Left renal cortex interstitium (tissue), 4 donors: ENCODE results near the gene TEX22. TPM values are rescaled to one million over a fixed set of nuclear protein-coding genes. Genes with fewer than 3 reads are reported as not detected.
A peak's percentile ranks its signal among the peaks of the same experiment; 100 is the strongest.

Experiments used
- DNase-seq, 4 donors: peaks; one replicate each; pipeline ENCODE4 v3.0.0-alpha.2; 2013; ENCODE audit warnings: low read depth in 4 of 4, low spot score in 2 of 4, missing footprints in 1 of 4
- polyA plus RNA-seq, 4 donors: library from polyadenylated mRNA; unstranded; fragments of 120-200 nt; gene quantifications; one replicate each; pipeline ENCODE4 v1.2.1, GENCODE V29; 2013; ENCODE audit not compliant: insufficient read length in 4 of 4

Gene TEX22
- polyA plus RNA-seq, 4 donors: 1.0 to 4.4 (median 2.4) TPM

DNA sequence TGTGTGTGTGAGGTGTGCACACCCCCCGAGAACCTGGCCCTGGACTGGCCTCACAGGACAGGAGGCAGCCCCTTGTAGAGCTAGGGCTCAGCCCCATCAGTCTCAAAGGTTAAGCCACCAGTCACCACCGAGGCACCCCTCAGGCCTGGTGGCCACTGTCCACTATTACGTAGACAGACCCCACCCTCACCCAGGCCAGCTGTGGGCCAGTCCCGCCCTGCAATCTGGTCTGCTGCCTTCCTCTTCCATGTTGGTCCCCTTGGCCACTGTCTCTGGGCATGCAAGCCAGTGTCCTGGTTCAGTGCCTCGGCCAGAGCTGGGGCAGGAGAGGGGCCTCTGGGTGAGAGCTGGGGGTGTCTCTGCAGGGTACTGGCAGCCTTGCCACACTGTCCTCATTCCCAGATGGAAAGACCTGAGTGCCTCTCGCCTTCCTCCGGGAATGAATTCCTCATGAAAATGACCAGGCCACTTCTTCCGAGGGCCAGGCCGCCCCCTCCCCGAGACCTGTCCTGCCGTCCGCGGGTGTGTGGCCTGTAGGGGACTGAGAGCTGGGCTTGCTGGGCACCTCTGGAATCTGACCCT lies 897 bp upstream of the TEX22 start:
- DNase-seq: no peak

DNA sequence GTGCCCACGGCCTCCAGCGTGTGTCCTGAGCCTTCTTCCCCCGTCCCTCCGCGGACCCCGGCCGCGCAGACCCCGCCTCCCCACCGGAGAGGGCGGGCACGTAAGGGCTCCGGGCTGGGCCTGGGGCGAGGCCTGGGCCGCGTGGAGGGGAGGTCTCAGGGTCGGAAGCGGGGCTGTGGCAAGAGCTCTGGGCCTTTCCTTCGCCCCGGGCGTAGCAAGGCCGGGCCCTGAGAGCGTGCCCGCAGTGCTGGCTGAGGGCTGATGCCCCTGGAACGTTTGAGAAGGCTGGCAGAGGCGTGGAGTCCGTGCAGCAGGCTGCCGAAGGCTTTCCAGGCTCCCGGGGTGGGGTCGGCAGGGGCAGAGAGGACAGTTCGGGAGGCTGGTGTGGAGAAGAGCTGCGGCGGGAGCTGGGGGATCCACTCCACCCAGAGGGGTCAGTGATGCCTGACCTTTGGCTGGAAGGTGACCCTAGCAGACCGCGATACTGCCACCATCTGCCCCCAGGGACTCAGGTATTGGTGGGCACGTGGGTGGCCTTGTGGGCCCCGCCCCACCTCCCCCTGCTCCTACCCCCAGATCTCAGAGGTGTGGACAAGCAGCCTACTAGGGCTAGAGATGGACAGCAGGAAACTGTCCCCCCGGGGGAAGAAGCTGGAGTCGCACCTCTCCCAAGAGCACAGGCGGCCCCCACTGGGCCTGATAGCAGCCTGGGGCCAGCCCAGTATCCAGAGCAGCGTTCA lies 558 bp downstream of the TEX22 start:
- DNase-seq: no peak

DNA sequence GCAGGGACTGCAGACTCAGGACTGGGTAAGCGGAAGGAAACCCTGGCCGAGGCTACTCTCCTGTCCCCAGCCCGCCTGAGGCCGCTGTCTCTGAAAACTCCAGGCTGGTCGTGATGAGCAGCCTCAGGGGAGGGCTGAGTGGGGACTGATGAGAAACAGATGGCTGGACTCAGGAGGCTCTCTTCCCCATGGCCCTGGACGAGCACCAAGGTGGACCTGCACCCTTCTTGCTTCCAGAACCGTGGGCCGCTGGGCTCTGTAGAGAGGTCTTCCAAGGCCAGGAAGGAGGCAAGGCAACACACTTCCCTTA lies 1.1 kb downstream of the TEX22 start:
- DNase-seq: no peak

DNA sequence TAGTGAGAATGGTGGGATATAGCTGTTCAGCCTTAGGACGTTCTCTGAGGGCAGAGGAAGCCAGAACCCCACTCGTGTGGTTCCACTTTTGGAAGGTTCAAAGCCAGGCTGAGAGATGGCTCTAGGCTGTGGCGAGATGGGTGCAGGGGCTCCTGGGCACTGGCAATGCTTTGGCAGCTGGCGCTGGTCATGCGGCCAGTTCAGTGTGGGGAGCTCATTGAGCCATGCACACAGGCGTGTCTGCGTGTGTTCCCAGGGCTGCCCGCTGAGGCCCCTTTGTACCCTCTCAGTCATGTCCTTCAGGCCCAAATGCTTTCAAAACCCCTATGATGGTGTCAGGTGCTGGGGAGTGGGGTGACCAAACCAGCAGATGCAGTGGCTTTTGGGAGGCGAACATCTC lies 1.7 kb downstream of the TEX22 start:
- no peak for DNase-seq

DNA sequence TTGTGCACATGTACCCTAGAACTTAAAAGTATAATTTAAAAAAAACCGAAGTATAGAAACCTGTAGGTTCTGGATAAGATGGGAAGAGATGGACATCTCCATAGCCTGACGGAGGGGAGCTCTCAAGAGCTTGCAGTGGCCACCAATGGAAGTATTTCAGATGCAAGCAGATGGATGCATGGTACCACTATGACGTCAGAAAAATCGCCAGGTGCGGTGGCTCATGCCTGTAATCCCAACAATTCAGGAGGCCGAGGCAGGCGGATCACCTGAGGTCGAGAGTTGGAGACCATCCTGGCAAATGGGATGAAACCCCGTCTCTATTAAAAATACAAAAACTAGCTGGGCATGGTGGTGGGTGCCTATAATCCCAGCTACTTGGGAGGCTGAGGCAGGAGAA lies 3.4 kb downstream of the TEX22 start:
- DNase-seq: no peak

DNA sequence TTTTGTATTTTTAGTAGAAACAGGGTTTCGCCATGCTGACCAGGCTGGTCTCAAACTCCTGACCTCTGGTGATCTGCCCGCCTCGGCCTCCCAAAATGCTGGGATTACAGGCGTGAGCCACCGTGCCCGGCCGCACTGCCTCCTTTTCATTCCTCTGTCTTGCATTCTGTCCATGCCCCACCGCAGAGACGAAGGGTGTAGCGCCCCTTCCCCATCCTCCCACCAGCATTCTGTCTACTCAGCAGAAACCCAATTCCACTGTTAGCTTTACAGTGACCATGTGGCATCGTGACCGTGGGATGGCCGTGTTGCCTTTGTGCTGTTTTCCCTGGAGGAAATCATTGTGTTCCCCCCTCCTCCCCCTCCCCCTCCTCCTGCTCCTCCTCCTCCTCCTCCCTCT lies 10.3 kb downstream of the TEX22 start:
- DNase-seq: no peak

DNA sequence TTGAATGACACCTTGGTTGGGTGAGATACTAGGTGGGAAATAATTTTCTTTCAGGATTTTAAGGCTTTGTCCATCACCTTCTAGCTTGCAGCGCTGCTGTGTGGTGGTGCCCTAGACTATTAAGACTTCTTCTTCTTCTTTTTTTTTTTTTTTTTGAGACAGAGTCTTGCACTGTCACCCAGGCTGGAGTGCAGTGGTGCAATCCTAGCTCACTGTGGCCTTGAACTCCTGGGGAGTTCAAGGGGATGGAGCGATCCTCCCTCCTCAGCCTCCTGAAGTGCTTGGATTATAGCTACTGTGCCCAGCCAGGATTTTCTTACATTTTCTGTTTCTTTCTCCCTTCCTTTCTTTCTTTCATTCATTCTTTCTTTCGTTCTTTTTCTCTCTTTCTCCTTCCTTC lies 11.0 kb downstream of the TEX22 start:
- DNase-seq: no peak

DNA sequence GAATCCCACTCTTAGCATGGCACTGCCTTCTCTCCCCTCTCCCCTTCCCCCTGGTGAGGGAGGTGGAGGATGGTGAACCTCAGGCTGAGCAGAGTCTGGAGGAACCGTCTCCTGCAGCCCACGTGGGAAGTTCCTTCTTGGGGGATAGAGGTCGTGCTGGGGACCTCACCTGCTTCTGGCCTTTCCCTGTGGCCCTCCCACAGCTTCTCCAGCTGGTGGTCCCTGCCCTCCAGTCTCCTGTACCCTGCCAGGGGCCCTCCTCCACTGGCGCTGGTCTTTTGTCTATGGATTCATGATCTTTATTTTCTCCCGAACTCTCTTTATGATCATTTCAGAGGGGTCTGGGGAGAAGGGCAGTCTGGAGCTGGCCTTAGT lies 12.3 kb downstream of the TEX22 start:
- DNase-seq: no peak

DNA sequence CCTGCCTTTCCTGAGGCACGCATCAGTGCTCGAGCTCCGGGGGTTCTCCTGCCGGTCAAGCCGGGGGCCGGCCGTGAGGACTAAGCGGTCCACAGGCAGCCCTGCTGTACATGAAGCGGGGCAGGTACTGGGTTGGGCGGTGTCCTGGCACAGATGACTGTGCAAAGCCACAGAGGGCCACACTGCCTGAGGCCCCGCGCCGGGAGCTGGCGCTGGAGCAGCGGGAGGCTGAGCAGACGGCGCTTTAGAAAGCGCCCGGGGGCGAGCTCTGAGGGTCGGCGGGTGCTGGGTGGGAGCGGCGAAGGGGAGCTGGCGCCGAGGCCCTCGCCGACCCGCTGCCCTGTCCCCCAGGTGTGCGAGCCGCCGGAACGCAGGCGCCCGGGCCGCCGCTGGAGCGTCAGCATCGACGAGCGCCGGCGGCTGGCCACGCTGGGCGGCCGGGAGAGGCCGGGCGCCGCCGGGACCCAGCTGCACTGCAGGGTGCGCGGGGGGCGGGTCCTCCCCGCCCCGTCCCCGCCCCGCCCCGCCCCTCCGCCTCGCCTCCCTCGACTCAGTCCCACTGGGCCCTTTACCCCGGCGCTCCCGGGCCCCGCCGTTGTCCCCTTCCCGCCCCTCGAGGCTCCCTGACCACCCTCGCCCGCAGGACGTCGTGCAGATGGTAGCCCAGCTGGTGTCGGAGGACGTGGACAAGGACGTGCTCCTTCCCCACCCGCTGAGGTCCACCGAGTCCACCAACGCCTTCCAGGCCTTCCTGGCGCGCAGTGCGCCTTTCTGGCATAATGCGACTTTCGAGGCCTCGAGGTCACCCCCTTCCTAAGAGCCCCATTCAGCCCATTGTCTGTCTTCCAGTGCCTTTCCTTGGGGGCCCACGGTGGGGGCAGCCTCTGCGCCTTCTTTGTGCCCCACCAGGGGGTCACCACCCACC lies 12.9 kb downstream of the TEX22 start:
- no peak for DNase-seq

DNA sequence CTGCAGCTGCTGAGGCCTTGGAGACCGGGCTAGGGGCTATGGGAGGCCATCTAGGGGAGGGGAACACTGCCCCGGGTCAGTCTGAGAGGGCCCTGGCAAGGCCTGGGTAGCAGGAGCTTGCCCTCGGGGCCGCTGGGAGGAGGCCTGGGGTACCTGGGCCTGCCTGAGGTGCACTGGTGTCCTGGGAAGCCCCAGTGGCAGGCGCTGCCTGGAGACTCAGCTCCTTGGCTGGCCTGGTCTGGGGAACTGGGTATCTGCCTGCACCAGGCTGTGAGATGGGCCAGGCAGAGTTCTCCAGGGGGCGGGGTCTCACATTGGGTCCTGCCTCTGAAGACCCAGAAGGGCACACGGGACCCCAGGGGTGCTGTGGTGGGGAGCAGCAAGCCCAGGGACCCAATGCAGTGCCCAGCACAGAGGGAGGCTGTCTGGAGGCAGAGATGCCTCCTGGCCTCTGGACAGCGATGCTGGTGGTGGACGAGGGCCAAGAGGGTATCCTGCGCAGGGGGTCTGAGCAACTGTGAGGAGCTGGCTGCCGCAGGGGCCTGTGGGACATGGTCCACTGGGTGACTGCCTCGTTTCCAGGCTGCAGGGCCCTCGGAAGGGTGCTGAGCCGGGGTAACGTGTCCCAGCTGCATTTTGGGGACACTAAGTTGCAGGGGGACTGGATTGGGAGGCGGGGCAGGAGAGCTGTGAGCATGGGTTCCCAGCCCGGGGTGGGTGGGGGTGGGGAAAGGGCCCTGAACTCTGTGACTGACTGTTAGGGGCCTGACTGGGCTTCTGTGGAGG lies 13.8 kb downstream of the TEX22 start:
- DNase-seq: no peak

DNA sequence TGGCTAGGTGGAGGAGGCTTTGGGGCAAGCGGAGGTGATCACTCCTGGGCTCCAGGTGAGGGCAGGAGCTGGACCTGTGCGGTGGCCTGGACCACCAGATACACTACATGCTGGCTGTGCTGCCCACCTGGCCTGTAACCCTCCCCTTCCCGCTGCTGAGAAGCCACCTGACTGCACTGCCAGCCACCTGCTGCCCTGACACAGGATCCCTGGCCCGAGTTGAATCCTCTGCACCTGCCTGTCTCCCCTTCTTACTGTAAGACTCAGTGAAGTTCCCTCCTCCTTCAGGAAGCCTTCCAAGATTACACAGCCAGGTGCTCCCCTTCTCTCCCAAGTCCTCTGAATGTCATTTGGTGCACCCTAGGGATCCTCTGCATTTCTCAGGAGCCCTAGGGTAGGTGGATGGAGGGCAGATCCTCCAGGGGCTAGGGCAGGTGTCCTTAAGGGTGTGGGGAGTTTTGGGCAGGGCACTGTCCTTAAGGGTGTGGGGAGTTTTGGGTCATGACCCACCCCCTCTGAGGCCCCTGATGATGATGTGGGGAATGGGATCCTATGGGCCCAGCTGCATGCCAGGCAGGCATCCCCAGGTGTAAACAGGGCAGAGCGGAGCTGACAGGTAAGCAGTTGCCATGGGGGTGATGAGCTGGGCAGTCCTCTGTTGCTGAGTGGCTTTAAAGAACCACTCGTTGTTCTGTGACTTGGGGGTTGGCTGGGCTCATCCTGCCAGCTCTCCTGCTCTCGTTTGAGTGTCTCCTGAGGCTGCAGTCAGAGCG lies 14.6 kb downstream of the TEX22 start:
- no peak for DNase-seq

DNA sequence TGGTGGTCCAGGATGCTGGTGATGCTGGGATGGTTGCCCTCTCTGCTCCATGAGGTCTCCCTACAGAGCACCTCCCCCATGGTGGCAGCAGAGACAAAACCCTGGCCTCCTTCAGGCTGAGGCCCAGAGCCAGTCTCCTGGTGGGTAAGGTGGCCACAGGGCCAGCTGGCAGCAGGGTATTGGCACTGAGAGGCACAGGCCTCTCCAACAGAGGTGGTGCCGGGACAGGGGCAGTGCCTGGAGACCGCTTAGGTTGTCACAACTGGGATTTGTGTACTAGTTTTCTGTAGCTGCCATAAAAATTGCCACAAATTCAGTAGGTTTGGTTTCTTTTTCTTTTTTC lies 15.2 kb downstream of the TEX22 start:
- DNase-seq: no peak

DNA sequence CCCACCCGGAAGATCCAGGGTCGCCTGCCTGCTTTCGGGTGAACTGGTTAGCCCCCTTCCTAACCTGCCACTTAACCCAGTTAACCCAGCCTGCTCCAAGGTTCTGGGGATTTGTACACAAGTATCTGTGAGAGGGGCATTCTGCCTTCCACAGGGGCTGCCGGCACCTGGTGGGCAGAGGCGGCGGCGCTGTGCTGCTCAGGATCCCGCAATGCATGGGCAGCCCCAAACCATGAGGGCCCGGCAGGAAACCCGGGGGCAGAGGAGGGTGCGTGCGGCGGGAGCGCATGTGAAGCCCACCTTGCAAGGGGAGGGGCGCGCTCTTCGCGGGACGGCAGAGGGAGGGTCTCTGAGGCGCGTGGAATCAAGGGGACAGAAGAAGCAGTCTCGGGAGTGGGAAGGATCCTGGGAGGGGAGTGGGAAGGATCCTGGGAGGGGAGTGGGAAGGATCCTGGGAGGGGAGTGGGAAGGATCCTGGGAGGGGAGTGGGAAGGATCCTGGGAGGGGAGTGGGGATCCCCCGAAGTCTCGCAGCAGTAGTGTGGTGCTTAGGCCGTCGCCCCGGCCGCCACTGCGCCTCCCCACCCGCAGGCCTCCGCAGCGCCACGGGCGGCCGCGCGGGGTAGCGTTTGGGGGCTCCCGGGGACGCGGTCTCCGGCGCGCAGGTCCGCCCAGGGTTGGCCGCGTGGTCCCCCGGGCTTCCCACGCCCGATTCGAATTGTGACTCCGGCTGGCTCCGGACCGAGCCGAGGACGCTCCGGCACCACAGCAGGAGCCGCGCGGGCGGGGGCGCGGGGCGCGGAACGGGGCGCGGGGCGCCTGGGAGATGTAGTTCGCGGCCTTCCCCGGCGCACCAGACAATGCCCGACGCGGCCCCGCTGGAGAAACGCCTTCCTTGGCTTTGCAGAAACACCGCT lies 16.4 kb downstream of the TEX22 start:
- peak in 1 of 4 donors; percentile 42 for DNase-seq

DNA sequence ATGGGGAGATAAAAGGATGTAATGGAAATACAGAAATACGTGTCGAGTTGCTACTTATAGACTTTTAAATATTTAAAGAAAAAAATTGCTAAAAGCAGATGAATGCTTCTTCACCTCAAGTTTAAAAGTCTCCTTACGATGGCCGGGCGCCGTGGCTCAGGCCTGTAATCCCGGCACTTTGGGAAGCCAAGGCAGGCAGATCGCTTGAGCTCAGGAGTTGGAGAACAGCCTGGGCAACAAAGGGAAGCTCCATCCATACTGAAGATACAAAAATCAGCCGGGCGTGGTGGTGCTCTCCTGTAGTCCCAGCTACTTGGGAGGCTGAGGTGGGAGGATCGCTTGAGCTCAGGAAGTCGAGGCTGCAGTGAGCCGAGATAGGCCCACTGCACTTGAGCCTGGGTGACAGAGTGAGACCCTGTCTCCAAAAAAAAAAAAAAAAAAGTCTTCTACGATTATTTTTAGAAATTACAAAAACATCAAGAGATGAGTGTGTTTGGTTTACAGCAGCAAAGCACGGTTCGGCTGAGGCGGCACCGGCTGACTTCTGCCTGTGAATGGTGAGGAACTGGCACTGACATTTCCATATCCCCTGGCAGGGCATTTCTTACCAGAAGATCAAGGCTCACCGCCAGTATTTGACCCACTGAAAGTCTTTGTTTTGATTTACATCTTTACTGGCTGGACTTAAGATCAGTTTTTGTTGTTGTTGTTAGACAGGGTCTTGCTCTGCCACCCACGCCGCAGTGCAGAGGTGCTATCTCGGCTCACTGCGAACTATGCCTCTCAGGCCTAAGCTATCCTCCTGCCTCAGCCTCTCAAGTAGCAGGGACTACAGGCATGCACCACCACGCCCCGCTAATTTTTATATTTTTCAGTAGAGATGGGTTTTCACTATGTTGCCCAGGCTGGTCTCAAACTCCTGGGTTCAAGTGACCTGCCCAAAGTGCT lies 17.4 kb downstream of the TEX22 start:
- no peak for DNase-seq

DNA sequence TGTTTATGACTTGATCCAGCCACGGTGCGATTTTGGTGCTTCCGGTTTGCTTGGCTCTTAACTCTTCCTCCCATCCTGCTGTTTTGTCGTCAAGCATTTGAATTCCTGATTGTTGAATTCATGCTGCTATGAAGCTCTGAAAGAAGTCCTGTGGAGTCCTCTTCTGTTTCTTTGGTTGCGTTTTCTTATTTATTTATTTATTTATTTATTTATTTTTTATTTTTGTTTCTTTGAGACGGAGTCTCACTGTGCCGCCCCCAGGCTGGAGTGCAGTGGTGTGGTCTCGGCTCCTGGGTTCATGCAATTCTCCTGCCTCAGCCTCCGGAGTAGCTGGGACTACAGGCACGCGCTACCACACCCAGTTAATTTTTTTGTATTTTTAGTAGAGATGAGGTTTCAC lies 18.3 kb downstream of the TEX22 start:
- no peak for DNase-seq

DNA sequence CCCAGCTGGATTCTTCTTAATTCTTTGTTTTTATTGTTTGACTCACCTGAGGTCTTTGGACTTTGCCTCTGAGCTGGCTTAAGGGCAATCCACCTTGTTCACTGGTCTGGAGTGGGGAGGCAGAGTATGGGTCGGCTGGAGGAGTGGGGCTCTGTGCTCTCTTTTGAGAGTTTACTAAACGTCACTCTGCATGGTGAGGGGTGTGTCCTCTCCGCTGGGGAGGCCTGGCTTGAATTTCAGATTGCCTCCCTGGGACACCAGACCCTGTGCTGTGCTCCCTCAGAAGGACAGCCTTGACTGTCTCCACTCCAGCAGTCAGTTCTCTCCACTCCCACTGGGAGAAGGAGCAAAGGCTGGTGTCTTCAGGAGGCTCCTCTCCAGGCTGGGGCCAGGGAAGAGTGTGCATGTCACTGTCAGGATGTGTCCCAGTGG lies 19.4 kb downstream of the TEX22 start:
- DNase-seq: no peak

DNA sequence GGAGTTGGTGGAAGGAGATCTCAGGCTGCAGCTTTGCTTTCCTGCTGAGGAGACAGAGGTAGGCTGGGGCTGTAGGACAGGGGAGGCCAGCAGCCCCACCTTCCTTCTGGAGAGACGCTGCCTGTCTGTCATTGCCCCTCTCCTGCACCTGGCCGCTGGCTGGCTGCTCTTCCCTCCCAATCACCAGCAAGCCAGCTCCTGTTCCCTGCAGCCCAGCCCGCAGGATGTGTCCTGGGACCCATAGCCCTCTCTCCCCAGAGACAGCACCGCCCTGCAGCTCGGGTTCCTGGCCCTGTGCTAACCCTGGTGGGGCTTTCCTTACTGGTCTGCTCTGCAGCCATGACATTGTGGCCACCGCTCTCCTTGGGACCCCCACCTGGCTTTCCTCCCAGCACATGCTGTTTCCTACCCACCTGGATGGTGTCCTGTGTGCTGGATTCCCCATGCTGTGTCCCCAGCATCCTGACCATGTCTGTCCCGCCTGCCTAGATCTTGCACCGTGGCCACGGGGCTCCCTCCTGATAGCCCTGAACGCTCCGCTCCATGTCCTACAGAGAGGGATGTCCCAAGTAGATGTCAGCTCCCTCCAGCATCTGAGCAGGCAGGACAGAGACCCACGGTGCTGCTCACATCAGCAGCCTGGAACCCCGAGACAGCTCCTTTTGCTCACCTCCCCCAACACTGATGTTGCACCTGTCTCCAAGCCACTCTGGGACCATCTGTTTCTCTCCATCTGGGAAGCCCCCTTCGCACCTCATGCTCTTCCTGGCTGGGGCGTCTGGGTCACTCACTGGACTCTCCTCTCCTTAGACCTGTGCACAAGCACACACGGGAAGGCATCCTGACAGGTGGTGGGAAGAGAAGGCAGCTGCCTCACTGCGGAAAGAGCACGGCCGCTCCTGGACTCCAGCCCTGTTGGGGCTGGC lies 20.2 kb downstream of the TEX22 start:
- no peak for DNase-seq
